Ishikawa (cell line): ENCODE results near the gene PRKN.

ENCODE experiments used
- CEBPB ChIP-seq: IDR thresholded peaks from 2 replicates; pipeline ENCODE4 v1.6.1; 2012
- CREB1 ChIP-seq: IDR thresholded peaks from 2 replicates; pipeline ENCODE4 v1.6.1; 2012; ENCODE audit warnings: low read depth
- EGR1 ChIP-seq: IDR thresholded peaks from 2 replicates; pipeline ENCODE4 v1.6.1; 2012
- EP300 ChIP-seq: IDR thresholded peaks from 2 replicates; pipeline ENCODE4 v1.6.1; 2012; ENCODE audit warnings: borderline replicate concordance
- FOXM1 ChIP-seq: IDR thresholded peaks from 2 replicates; pipeline ENCODE4 v1.6.1; 2012; ENCODE audit warnings: low read depth, borderline replicate concordance
- NFIC ChIP-seq: IDR thresholded peaks from 2 replicates; pipeline ENCODE4 v1.6.1; 2012
- RAD21 ChIP-seq: IDR thresholded peaks from 2 replicates; pipeline ENCODE4 v1.6.1; 2012; ENCODE audit warnings: low read depth
- TAF1 ChIP-seq: IDR thresholded peaks from 2 replicates; pipeline ENCODE4 v1.6.1; 2012; ENCODE audit warnings: low read depth, mild to moderate bottlenecking
- TCF12 ChIP-seq: IDR thresholded peaks from 2 replicates; pipeline ENCODE4 v1.6.1; 2012; ENCODE audit warnings: low read depth
- TEAD4 ChIP-seq: IDR thresholded peaks from 2 replicates; pipeline ENCODE4 v1.6.1; 2012
- USF1 ChIP-seq: IDR thresholded peaks from 2 replicates; pipeline ENCODE4 v1.6.1; 2012
- YY1 ChIP-seq: IDR thresholded peaks from 2 replicates; pipeline ENCODE4 v1.6.1; 2012; ENCODE audit warnings: low read depth
- ZBTB7A ChIP-seq: IDR thresholded peaks from 2 replicates; pipeline ENCODE4 v1.6.1; 2012; ENCODE audit warnings: low read depth
- TF ChIP-seq, protein P1 (sequence below): IDR thresholded peaks from 2 replicates; pipeline ENCODE4 v1.6.1; 2012
- TF ChIP-seq, protein P2 (sequence below): IDR thresholded peaks from 2 replicates; pipeline ENCODE4 v1.6.1; 2012; ENCODE audit warnings: low read depth, mild to moderate bottlenecking

Gene PRKN

GRCh38 chr6:161828355-161828754 is 899.2 kb downstream of the PRKN start:
- TF ChIP-seq ZBTB7A (no peak), EGR1 (no peak), YY1 (no peak), USF1 (no peak), CREB1 (no peak), EP300 (no peak), TEAD4 (no peak), TCF12 (no peak), CEBPB (no peak), TAF1 (no peak)
- TF ChIP-seq, protein P1, sequence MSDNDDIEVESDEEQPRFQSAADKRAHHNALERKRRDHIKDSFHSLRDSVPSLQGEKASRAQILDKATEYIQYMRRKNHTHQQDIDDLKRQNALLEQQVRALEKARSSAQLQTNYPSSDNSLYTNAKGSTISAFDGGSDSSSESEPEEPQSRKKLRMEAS = no peak
- TF ChIP-seq, protein P2, sequence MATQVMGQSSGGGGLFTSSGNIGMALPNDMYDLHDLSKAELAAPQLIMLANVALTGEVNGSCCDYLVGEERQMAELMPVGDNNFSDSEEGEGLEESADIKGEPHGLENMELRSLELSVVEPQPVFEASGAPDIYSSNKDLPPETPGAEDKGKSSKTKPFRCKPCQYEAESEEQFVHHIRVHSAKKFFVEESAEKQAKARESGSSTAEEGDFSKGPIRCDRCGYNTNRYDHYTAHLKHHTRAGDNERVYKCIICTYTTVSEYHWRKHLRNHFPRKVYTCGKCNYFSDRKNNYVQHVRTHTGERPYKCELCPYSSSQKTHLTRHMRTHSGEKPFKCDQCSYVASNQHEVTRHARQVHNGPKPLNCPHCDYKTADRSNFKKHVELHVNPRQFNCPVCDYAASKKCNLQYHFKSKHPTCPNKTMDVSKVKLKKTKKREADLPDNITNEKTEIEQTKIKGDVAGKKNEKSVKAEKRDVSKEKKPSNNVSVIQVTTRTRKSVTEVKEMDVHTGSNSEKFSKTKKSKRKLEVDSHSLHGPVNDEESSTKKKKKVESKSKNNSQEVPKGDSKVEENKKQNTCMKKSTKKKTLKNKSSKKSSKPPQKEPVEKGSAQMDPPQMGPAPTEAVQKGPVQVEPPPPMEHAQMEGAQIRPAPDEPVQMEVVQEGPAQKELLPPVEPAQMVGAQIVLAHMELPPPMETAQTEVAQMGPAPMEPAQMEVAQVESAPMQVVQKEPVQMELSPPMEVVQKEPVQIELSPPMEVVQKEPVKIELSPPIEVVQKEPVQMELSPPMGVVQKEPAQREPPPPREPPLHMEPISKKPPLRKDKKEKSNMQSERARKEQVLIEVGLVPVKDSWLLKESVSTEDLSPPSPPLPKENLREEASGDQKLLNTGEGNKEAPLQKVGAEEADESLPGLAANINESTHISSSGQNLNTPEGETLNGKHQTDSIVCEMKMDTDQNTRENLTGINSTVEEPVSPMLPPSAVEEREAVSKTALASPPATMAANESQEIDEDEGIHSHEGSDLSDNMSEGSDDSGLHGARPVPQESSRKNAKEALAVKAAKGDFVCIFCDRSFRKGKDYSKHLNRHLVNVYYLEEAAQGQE = no peak

- TF ChIP-seq USF1 (no peak), CEBPB (no peak), EGR1 (no peak), TAF1 (no peak), ZBTB7A (no peak), TEAD4 (no peak)
These were observed 901.1 kb downstream of the PRKN start for GRCh38 chr6:161826512-161826911.

DNA sequence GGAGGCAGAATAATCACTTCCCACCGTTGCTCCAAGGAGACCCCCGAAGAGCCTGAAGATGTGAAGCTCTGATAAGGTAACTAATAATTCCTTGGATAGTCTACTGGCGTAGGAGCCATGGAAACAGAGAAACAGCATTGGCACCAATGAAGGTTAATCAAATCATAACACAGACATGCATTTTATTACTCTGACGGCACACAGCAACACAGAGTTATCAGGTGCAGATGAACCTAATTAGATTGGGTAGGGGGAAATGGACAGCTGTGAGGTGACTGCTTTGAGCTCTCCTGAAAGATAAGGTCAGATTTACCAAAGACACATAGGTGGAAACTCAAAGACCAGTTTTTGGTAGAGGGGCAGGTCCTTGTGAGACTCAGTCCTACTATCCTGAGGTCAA is 909.7 kb downstream of the PRKN start:
- TF ChIP-seq YY1 = no peak
- TF ChIP-seq, protein P1 = no peak
- TF ChIP-seq TEAD4 = no peak
- TF ChIP-seq CREB1 = no peak
- no peak for TF ChIP-seq EP300
- TF ChIP-seq TAF1 = no peak
- TF ChIP-seq RAD21 = no peak
- TF ChIP-seq NFIC = no peak
- TF ChIP-seq EGR1 = no peak
- TF ChIP-seq CEBPB = no peak
- no peak for TF ChIP-seq TCF12
- TF ChIP-seq FOXM1 = no peak

- no peak for TF ChIP-seq TCF12
- TF ChIP-seq FOXM1 = no peak
- no peak for TF ChIP-seq USF1
- TF ChIP-seq, protein P1 = no peak
- no peak for TF ChIP-seq TEAD4
- TF ChIP-seq, protein P2 = no peak
- TF ChIP-seq NFIC = no peak
- no peak for TF ChIP-seq RAD21
- TF ChIP-seq EGR1 = no peak
- no peak for TF ChIP-seq YY1
- TF ChIP-seq ZBTB7A = no peak
- no peak for TF ChIP-seq CREB1
- no peak for TF ChIP-seq EP300
- TF ChIP-seq TAF1 = no peak
- no peak for TF ChIP-seq CEBPB
These were observed 911.6 kb downstream of the PRKN start for GRCh38 chr6:161815965-161816364.

DNA sequence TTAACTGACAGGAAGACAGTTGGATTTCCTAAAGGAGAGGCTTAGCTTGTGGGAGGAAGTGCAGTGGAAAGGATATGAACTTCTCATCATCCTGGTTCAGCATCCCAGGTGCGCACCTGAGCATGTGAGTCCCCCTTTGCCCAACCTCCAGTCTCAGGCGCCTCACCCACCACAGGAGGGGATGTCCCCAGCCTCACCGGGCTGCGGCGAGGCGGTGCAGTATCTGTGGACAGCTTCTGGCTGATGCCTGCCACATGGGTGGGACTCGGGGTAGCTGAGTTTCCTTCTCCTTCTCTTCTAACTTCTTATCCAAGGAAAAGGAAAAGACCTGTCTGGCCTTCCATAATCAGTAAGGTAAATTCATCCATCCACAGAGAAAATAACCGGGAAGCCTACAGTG is 914.4 kb downstream of the PRKN start:
- TF ChIP-seq CEBPB (no peak), TAF1 (no peak), TCF12 (no peak), YY1 (no peak), NFIC (no peak), TEAD4 (no peak), EP300 (no peak), USF1 (no peak), EGR1 (no peak), RAD21 (no peak)
- TF ChIP-seq, protein P2 = no peak
